Bronchial epithelial cell (primary cell): ENCODE results near the gene MPV17. TPM values are rescaled to one million over a fixed set of nuclear protein-coding genes. Genes with fewer than 3 reads are reported as not detected.

Source experiments
- DNase-seq: peaks from one replicate; pipeline ENCODE4 v3.0.0-alpha.2; 2010; ENCODE audit warnings: low read depth
- FAIRE-seq: peaks from 2 replicates; lab custom pipeline; 2011; peaks lifted over from hg19 to GRCh38; lab: Jason Lieb, UNC
- H3K27me3 ChIP-seq: 2 replicates; pipeline ENCODE4 v1.5.1; 2011; ENCODE audit warnings: low read length; ENCODE audit not compliant: control insufficient read depth, insufficient read depth
- H3K36me3 ChIP-seq: 2 replicates; pipeline ENCODE4 v1.5.1; 2011; ENCODE audit warnings: low read length; ENCODE audit not compliant: control insufficient read depth, insufficient read depth
- H3K4me3 ChIP-seq: 2 replicates; pipeline ENCODE4 v1.5.1; 2011; ENCODE audit warnings: mild to moderate bottlenecking, low read depth, low read length, control low read depth
- total RNA-seq: library from RNA; depleted of rRNA; stranded (reverse); fragments of >200 nt; gene quantifications from 2 replicates; pipeline ENCODE4 v1.2.1, GENCODE V29; 2014
- TF ChIP-seq, protein P1 (sequence below): IDR thresholded peaks from 2 replicates; pipeline ENCODE4 v1.5.1; 2011; ENCODE audit warnings: mild to moderate bottlenecking, moderate library complexity, low read length, control low read depth, inconsistent platforms; ENCODE audit not compliant: insufficient read depth, severe bottlenecking

MPV17 gene
- total RNA-seq, 1 donor from 2014 or later, result 55.3 TPM

DNA sequence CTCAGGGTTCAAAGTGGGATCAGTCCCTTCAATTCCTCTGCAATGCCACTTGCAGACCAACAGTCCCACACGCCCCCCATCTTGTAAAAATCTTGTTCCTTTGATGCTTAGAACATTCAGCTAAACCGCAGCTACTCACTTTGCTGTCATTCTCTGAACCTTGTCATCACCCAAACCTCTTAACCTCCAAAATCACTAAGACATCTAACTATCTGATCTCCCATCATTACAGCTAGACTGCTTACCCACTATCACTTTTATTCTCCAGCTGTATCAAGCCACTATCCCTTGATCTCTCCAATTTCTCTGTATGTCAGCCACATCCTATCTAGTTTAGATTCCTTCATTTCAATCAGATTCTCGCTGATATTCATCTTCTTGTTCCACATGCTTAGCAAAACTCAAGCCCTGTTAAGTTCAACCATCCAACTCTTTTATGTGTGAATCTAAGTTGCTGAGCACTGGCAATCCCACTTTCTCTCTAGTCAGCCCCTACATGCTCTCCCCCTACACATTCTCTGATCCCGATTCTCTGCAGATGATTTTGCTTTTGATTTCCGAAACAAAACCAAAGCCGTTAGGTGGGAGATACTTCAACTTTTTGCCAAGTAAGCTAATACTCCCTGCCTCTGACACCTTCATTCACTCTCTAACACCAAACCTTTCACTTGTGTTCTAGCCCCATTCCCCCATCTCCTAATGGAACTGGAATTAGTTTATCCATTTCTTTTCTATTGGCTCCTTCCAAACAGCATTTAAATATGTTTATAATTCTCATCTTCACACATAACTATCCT, 29.1 kb upstream of the MPV17 start:
- DNase-seq (no peak), FAIRE-seq (no peak)
- no peak overlapping the region for H3K4me3 ChIP-seq
- no peaks in the 10 kb centered on the region for H3K36me3 ChIP-seq
- TF ChIP-seq, protein P1, sequence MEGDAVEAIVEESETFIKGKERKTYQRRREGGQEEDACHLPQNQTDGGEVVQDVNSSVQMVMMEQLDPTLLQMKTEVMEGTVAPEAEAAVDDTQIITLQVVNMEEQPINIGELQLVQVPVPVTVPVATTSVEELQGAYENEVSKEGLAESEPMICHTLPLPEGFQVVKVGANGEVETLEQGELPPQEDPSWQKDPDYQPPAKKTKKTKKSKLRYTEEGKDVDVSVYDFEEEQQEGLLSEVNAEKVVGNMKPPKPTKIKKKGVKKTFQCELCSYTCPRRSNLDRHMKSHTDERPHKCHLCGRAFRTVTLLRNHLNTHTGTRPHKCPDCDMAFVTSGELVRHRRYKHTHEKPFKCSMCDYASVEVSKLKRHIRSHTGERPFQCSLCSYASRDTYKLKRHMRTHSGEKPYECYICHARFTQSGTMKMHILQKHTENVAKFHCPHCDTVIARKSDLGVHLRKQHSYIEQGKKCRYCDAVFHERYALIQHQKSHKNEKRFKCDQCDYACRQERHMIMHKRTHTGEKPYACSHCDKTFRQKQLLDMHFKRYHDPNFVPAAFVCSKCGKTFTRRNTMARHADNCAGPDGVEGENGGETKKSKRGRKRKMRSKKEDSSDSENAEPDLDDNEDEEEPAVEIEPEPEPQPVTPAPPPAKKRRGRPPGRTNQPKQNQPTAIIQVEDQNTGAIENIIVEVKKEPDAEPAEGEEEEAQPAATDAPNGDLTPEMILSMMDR, result no peak
- H3K27me3 ChIP-seq, result no peaks in the 10 kb centered on the region

DNA sequence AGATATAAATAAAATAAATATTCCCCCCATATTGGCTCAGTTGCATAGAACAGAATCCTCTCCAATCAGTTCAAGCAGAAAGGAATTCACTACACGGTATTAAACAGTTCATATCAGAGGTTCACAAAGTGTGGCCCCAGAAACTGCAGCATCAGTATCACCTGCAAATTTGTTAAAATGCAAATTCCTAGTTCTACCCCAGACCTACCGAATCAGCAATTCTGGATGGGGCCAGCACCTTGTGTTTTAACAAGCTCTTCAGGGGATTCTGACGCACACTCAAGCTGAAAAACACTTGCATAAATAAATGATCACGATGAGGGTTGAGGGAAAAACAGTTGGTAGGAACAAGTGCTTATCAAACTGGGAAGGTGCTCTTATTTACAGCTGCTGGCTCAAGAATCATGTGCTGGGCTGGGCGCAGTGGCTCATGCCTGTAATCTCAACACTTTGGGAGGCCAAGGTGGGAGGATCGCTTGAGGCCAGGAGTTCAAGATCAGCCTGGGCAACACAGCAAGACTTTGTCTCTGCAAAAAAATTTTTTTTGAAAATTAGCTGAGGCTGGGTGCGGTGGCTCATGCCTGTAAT, 27.3 kb upstream of the MPV17 start:
- no peak for FAIRE-seq
- H3K36me3 ChIP-seq, result no peaks in the 10 kb centered on the region
- TF ChIP-seq, protein P1, result no peak
- H3K27me3 ChIP-seq, result no peaks in the 10 kb centered on the region
- H3K4me3 ChIP-seq, result no peak overlapping the region
- no peak for DNase-seq

DNA sequence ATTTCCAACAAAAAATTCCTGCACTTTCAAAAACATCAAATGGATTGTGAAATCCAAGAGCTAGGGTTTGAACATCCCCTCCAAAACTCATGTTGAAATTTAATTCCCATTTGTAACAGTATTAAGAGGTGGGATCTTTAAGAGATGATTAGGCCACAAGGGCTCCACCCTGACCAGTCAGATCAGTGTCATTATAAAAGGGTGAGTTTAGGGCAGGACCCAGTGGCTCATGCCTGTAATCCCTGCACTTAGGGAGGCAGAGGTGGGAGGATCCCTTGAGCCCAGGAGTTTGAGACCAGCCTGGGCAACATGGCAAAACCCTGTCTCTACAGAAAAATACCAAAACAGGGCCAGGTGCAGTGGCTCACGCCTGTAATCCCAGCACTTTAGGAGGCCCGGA, 24.7 kb upstream of the MPV17 start:
- DNase-seq, result no peak
- no peak for FAIRE-seq
- TF ChIP-seq, protein P1, result no peak
- H3K36me3 ChIP-seq, result peaks cover 7% of the 10 kb centered on the region
- no peak overlapping the region for H3K4me3 ChIP-seq
- no peaks in the 10 kb centered on the region for H3K27me3 ChIP-seq

DNA sequence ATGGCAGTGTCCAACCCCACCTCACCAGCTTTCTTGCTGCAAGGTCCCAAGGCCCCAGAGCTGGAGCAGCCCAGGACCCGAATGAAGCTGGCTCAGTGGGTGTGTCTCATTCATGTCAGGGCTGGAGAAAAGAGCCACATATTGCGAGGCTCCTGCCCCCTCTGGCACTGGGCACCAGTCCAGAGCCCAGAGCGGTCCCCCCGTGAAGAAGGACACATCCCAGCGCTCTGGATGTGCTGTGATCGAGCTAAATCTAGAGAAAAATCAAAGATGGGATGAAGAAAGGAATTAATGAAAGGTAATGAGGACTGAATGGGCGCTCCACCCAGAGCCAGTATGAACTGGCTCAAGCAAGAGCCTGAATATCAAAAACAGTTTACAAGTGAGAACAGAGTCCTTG, 13.3 kb upstream of the MPV17 start:
- DNase-seq, result no peak
- H3K36me3 ChIP-seq, result peaks cover 27% of the 10 kb centered on the region
- H3K4me3 ChIP-seq, result no peak overlapping the region
- no peak for FAIRE-seq
- no peaks in the 10 kb centered on the region for H3K27me3 ChIP-seq
- TF ChIP-seq, protein P1, result no peak

- Histone ChIP-seq H3K36me3 (peaks cover 27% of the 10 kb centered on the region), H3K27me3 (no peaks in the 10 kb centered on the region), H3K4me3 (no peak overlapping the region)
- TF ChIP-seq, protein P1, result no peak
- DNase-seq, result peak; percentile 4
- FAIRE-seq, result no peak
These were observed 12.4 kb upstream of the MPV17 start for GRCh38 chr2:27335311-27335710.
